Mesothelial cell of epicardium (in vitro differentiated cells): ENCODE measurements around the gene DLGAP1. TPM values are rescaled to one million over a fixed set of nuclear protein-coding genes. Genes with fewer than 3 reads are reported as not detected.
A peak's percentile ranks its signal among the peaks of the same experiment; 100 is the strongest.

Source experiments
- DNase-seq, 2 experiments: peaks; one replicate each; pipeline ENCODE4 v3.0.0; 2021; ENCODE audit warnings: low spot score in 2 of 2; ENCODE audit not compliant: unreplicated experiment in 2 of 2
- H3K27ac Mint-ChIP-seq: 2 replicates; pipeline ENCODE4 v1.8.0; 2021; ENCODE audit warnings: mixed read lengths
- H3K27me3 Mint-ChIP-seq: 2 replicates; pipeline ENCODE4 v1.8.0; 2021; ENCODE audit warnings: low read depth, mixed read lengths
- H3K36me3 Mint-ChIP-seq: 2 replicates; pipeline ENCODE4 v1.8.0; 2021; ENCODE audit warnings: mixed read lengths
- H3K4me1 Mint-ChIP-seq: 2 replicates; pipeline ENCODE4 v1.8.0; 2021; ENCODE audit warnings: mixed read lengths
- H3K4me3 Mint-ChIP-seq: 2 replicates; pipeline ENCODE4 v1.8.0; 2021; ENCODE audit warnings: mild to moderate bottlenecking, moderate library complexity, mixed read lengths
- H3K9me3 Mint-ChIP-seq: 2 replicates; pipeline ENCODE4 v1.8.0; 2021; ENCODE audit warnings: mixed read lengths
- CTCF ChIP-seq: fragments of 200-600 bp; sonication (generic); IDR thresholded peaks from one replicate; pipeline ENCODE4 v1.5.0; 2021; ENCODE audit warnings: antibody characterized with exemption; ENCODE audit not compliant: unreplicated experiment
- total RNA-seq: library from RNA; stranded (reverse); gene quantifications from 3 replicates; pipeline ENCODE4 v1.2.1, GENCODE V29; 2021

Gene DLGAP1
- total RNA-seq, 1 donor from 2014 or later: 4.6 TPM

- Mint-ChIP-seq H3K36me3 (no peaks in the 10 kb centered on the region), H3K4me3 (no peak overlapping the region), H3K9me3 (no peaks in the 10 kb centered on the region), H3K27ac (no peak overlapping the region), H3K4me1 (peaks cover 13% of the 10 kb centered on the region), H3K27me3 (no peaks in the 10 kb centered on the region)
- no peak for TF ChIP-seq CTCF
- no peak for DNase-seq
Observed at GRCh38 chr18:3864669-3865298, 590.3 kb downstream of the DLGAP1 start.

GRCh38 chr18:3863593-3863992, 591.5 kb downstream of the DLGAP1 start:
- peaks cover 5% of the 10 kb centered on the region for H3K9me3 Mint-ChIP-seq

GRCh38 chr18:3863006-3863405, 592.1 kb downstream of the DLGAP1 start:
- Mint-ChIP-seq H3K9me3 (peaks cover 5% of the 10 kb centered on the region), H3K27me3 (no peaks in the 10 kb centered on the region), H3K27ac (no peak overlapping the region), H3K36me3 (no peaks in the 10 kb centered on the region), H3K4me1 (peaks cover 9% of the 10 kb centered on the region), H3K4me3 (no peak overlapping the region)
- no peak for TF ChIP-seq CTCF
- DNase-seq: no peak

More at GRCh38 chr18:3863593-3863992, 591.5 kb downstream of the DLGAP1 start:
- no peaks in the 10 kb centered on the region for H3K36me3 Mint-ChIP-seq
- no peaks in the 10 kb centered on the region for H3K27me3 Mint-ChIP-seq
- TF ChIP-seq CTCF: no peak
- no peak overlapping the region for H3K4me3 Mint-ChIP-seq
- H3K4me1 Mint-ChIP-seq: peaks cover 13% of the 10 kb centered on the region
- DNase-seq: no peak
- H3K27ac Mint-ChIP-seq: no peak overlapping the region

GRCh38 chr18:3861495-3861894, 593.6 kb downstream of the DLGAP1 start:
- Mint-ChIP-seq H3K9me3 (peaks cover 5% of the 10 kb centered on the region), H3K36me3 (no peaks in the 10 kb centered on the region), H3K4me1 (peaks cover 5% of the 10 kb centered on the region), H3K27ac (no peak overlapping the region), H3K4me3 (no peak overlapping the region), H3K27me3 (no peaks in the 10 kb centered on the region)
- DNase-seq: no peak
- no peak for TF ChIP-seq CTCF

GRCh38 chr18:3857544-3857943, 597.6 kb downstream of the DLGAP1 start:
- H3K4me1 Mint-ChIP-seq: peaks cover 5% of the 10 kb centered on the region
- no peaks in the 10 kb centered on the region for H3K27me3 Mint-ChIP-seq
- no peaks in the 10 kb centered on the region for H3K36me3 Mint-ChIP-seq
- H3K4me3 Mint-ChIP-seq: no peak overlapping the region
- DNase-seq: no peak
- peaks cover 10% of the 10 kb centered on the region for H3K9me3 Mint-ChIP-seq
- peak overlapping the region; percentile 29 for H3K27ac Mint-ChIP-seq
- TF ChIP-seq CTCF: no peak
